GM23338 (cell line): ENCODE results near the gene SLC13A3. TPM values are rescaled to one million over a fixed set of nuclear protein-coding genes. Genes with fewer than 3 reads are reported as not detected.

ENCODE experiments used
- ATAC-seq: fragments of 200-7000 bp; cut with Tn5 transposase; 3 replicates; pipeline ENCODE4 v1.9.1; 2020
- DNase-seq: peaks from one replicate; pipeline ENCODE4 v3.0.0-alpha.2; 2015; ENCODE audit warnings: low spot score
- H2AFZ ChIP-seq: fragments of 200-600 bp; sonication (generic); 2 replicates; pipeline ENCODE4 v1.8.0; 2016; ENCODE audit warnings: antibody characterized with exemption, mild to moderate bottlenecking, moderate library complexity
- H3F3A ChIP-seq: fragments of 200-600 bp; sonication (generic); replicated peaks from 2 replicates; pipeline ENCODE4 v1.8.0; 2017; ENCODE audit warnings: antibody characterized with exemption, mixed run types, low read depth
- H3K27ac ChIP-seq: fragments of 200-600 bp; sonication (generic); 2 replicates; pipeline ENCODE4 v1.6.1; 2016; ENCODE audit warnings: low read depth
- H3K27me3 ChIP-seq: fragments of 200-600 bp; sonication (generic); 2 replicates; pipeline ENCODE4 v1.8.0; 2016; ENCODE audit warnings: mild to moderate bottlenecking, mixed run types, moderate library complexity; ENCODE audit not compliant: insufficient read depth
- H3K36me3 ChIP-seq: fragments of 200-600 bp; sonication (generic); 2 replicates; pipeline ENCODE4 v1.8.0; 2016; ENCODE audit warnings: mild to moderate bottlenecking; ENCODE audit not compliant: insufficient read depth
- H3K4me1 ChIP-seq: fragments of 200-600 bp; sonication (generic); 2 replicates; pipeline ENCODE4 v1.8.0; 2016; ENCODE audit warnings: mild to moderate bottlenecking, moderate library complexity; ENCODE audit not compliant: insufficient read depth
- H3K4me2 ChIP-seq: fragments of 200-600 bp; sonication (generic); 2 replicates; pipeline ENCODE4 v1.7.1; 2017; ENCODE audit warnings: mixed run types
- H3K4me3 ChIP-seq: fragments of 200-600 bp; sonication (generic); 2 replicates; pipeline ENCODE4 v1.6.1; 2016; ENCODE audit warnings: mixed run types
- H3K79me2 ChIP-seq: fragments of 200-600 bp; sonication (generic); replicated peaks from 2 replicates; pipeline ENCODE4 v1.8.0; 2017; ENCODE audit warnings: mild to moderate bottlenecking; ENCODE audit not compliant: insufficient read depth
- H3K9me2 ChIP-seq: fragments of 200-600 bp; sonication (generic); 2 replicates; pipeline ENCODE4 v1.8.0; 2017; ENCODE audit not compliant: insufficient read depth
- H4K20me1 ChIP-seq: fragments of 200-600 bp; sonication (generic); replicated peaks from 2 replicates; pipeline ENCODE4 v1.8.0; 2017; ENCODE audit warnings: mild to moderate bottlenecking; ENCODE audit not compliant: insufficient read depth
- H3K27ac Mint-ChIP-seq: 2 replicates; pipeline ENCODE4 v1.8.0; 2020; ENCODE audit warnings: inconsistent platforms, mild to moderate bottlenecking, moderate library complexity, mixed read lengths
- H3K27me3 Mint-ChIP-seq: 3 replicates; pipeline ENCODE4 v1.8.0; 2022; ENCODE audit warnings: low read depth, mild to moderate bottlenecking, moderate library complexity, mixed read lengths, inconsistent platforms; ENCODE audit not compliant: insufficient read depth, poor library complexity
- H3K36me3 Mint-ChIP-seq: 3 replicates; pipeline ENCODE4 v1.8.0; 2021; ENCODE audit warnings: low read depth, mild to moderate bottlenecking, inconsistent platforms, moderate library complexity, mixed read lengths
- H3K4me1 Mint-ChIP-seq: 3 replicates; pipeline ENCODE4 v1.8.0; 2020; ENCODE audit warnings: mild to moderate bottlenecking, inconsistent platforms, mixed read lengths
- H3K4me3 Mint-ChIP-seq: 3 replicates; pipeline ENCODE4 v1.8.0; 2021; ENCODE audit warnings: moderate library complexity, mild to moderate bottlenecking, inconsistent platforms, mixed read lengths
- H3K9me3 Mint-ChIP-seq: 3 replicates; pipeline ENCODE4 v1.8.0; 2020; ENCODE audit warnings: moderate library complexity, mild to moderate bottlenecking, inconsistent platforms, mixed read lengths
- CREB1 ChIP-seq: fragments of 250-450 bp; sonication (Bioruptor Pico); IDR thresholded peaks from 2 replicates; pipeline ENCODE4 v1.5.0; 2020; ENCODE audit warnings: low read depth, mild to moderate bottlenecking, moderate library complexity
- EZH2phosphoT487 ChIP-seq: fragments of 200-600 bp; sonication (generic); IDR thresholded peaks from one replicate; pipeline ENCODE4 v1.8.1; 2018; ENCODE audit warnings: antibody characterized with exemption; ENCODE audit not compliant: unreplicated experiment
- JUNB ChIP-seq: IDR thresholded peaks from one replicate; pipeline ENCODE4 v1.6.1; 2016; ENCODE audit warnings: antibody characterized with exemption; ENCODE audit not compliant: unreplicated experiment
- NANOG ChIP-seq: IDR thresholded peaks from 2 replicates; pipeline ENCODE4 v1.6.1; 2016; ENCODE audit warnings: antibody characterized with exemption, borderline replicate concordance
- POLR2AphosphoS5 ChIP-seq: IDR thresholded peaks from 2 replicates; pipeline ENCODE4 v1.6.1; 2016; ENCODE audit warnings: antibody characterized with exemption, low read depth
- ZNF331 ChIP-seq: fragments of 250-450 bp; sonication (Bioruptor Pico); IDR thresholded peaks from 2 replicates; pipeline ENCODE4 v1.5.0; 2020; ENCODE audit warnings: low read depth, mild to moderate bottlenecking, moderate library complexity
- polyA plus RNA-seq: library from polyadenylated mRNA; unstranded; fragments of >200 nt; fragmentation: Nextera tagmentation; extraction: Ambion mirVana; gene quantifications from 2 replicates; pipeline ENCODE4 v1.2.1, GENCODE V29; 2016
- total RNA-seq: library from RNA; depleted of rRNA; stranded (reverse); fragments of >200 nt; shearing (Covaris generic); gene quantifications from 2 replicates; pipeline ENCODE4 v1.2.3, GENCODE V29; 2014
- TF ChIP-seq, protein P1 (sequence below): IDR thresholded peaks from one replicate; pipeline ENCODE4 v1.6.1; 2018; ENCODE audit warnings: antibody characterized with exemption; ENCODE audit not compliant: unreplicated experiment
- TF ChIP-seq, protein P2 (sequence below), 2 experiments: fragments of 200-600 bp in 1 of 2; sonication (generic) in 1 of 2; conservative IDR thresholded peaks; 2 replicates each; pipeline versions ENCODE4 v1.5.1 to v1.6.1; 2016 to 2017; ENCODE audit warnings: antibody characterized with exemption in 2 of 2, low read depth in 2 of 2, mild to moderate bottlenecking in 2 of 2, moderate library complexity in 1 of 2
- TF ChIP-seq, protein P3 (sequence below): fragments of 250-450 bp; sonication (Bioruptor Pico); IDR thresholded peaks from 2 replicates; pipeline ENCODE4 v1.5.0; 2020; ENCODE audit warnings: mild to moderate bottlenecking, moderate library complexity

SLC13A3 gene
- total and polyA plus RNA-seq, 2 experiments from 2014 or later = 8.6 to 9.1 TPM

DNA sequence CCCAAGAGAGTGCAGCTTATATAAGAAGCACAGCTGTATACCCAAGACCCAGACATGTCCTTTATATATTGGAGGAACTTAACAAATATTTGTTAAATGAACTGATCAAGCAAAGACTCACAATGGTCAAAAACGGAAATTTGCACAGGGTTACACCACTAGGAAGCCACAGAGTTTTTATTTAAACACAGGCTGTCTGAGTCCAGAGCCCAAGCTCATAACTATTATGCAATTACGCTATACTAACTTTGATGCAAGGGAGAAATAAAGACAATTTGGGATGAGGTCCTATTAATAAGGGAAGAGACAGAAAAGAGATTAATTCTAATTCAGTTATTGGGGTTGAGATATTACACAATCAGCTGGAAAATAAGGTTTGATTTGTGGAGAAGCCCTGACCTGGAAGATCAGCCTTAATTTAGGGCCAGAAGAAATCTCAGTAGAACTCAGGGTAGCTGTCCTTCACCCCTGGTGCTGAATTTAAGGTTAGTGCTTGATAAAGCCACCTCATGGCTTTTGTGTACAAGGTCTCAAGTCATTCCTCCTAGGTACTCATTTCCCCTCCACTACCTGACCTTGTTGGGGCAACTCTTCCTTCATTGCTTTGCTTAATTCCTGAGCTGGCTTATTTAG is 127.4 kb downstream of the SLC13A3 start (continued):
- TF ChIP-seq, protein P1, sequence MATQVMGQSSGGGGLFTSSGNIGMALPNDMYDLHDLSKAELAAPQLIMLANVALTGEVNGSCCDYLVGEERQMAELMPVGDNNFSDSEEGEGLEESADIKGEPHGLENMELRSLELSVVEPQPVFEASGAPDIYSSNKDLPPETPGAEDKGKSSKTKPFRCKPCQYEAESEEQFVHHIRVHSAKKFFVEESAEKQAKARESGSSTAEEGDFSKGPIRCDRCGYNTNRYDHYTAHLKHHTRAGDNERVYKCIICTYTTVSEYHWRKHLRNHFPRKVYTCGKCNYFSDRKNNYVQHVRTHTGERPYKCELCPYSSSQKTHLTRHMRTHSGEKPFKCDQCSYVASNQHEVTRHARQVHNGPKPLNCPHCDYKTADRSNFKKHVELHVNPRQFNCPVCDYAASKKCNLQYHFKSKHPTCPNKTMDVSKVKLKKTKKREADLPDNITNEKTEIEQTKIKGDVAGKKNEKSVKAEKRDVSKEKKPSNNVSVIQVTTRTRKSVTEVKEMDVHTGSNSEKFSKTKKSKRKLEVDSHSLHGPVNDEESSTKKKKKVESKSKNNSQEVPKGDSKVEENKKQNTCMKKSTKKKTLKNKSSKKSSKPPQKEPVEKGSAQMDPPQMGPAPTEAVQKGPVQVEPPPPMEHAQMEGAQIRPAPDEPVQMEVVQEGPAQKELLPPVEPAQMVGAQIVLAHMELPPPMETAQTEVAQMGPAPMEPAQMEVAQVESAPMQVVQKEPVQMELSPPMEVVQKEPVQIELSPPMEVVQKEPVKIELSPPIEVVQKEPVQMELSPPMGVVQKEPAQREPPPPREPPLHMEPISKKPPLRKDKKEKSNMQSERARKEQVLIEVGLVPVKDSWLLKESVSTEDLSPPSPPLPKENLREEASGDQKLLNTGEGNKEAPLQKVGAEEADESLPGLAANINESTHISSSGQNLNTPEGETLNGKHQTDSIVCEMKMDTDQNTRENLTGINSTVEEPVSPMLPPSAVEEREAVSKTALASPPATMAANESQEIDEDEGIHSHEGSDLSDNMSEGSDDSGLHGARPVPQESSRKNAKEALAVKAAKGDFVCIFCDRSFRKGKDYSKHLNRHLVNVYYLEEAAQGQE = peak; percentile 86

DNA sequence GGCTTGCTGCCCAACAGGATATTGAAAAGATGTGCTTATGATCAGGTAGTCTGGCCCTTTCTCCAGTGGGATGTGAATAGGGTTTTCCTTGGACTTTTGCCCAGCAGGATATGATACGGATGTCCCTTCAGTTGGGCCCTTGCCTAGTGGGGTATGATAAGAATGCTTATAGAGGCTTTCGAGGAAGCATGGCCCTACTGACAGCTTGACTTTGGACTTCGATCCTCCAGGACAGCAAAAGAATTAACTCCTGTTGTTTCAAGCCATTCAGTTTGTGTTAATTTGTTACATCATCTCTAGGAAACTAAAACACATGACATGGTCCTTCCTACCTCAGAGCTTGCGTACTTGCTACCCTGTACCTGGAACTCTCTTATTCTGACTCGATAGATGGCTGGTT is 128.2 kb downstream of the SLC13A3 start:
- H3K4me1 ChIP-seq = no peaks in the 10 kb centered on the region
- Mint-ChIP-seq H3K4me1 (no peaks in the 10 kb centered on the region; the same call in 2 of the 3 replicates), H3K36me3 (no peaks in the 10 kb centered on the region), H3K9me3 (no peaks in the 10 kb centered on the region), H3K27me3 (no peaks in the 10 kb centered on the region), H3K27ac (no peak overlapping the region), H3K4me3 (no peak overlapping the region)
- H3K79me2 ChIP-seq = no peaks in the 10 kb centered on the region
- H3K4me3 ChIP-seq = no peak overlapping the region
- H3K4me2 ChIP-seq = no peak overlapping the region
- H3F3A ChIP-seq = no peaks in the 10 kb centered on the region
- H3K27me3 ChIP-seq = no peaks in the 10 kb centered on the region
- no peaks in the 10 kb centered on the region for H3K9me2 ChIP-seq
- H3K36me3 ChIP-seq = no peaks in the 10 kb centered on the region
- H4K20me1 ChIP-seq = no peaks in the 10 kb centered on the region
- no peak overlapping the region for H3K27ac ChIP-seq
- ATAC-seq (no peak), DNase-seq (no peak)
- H2AFZ ChIP-seq = no peak overlapping the region
- no peak for TF ChIP-seq ZNF331 (CRISPR knock-in tag)
- TF ChIP-seq, protein P2, sequence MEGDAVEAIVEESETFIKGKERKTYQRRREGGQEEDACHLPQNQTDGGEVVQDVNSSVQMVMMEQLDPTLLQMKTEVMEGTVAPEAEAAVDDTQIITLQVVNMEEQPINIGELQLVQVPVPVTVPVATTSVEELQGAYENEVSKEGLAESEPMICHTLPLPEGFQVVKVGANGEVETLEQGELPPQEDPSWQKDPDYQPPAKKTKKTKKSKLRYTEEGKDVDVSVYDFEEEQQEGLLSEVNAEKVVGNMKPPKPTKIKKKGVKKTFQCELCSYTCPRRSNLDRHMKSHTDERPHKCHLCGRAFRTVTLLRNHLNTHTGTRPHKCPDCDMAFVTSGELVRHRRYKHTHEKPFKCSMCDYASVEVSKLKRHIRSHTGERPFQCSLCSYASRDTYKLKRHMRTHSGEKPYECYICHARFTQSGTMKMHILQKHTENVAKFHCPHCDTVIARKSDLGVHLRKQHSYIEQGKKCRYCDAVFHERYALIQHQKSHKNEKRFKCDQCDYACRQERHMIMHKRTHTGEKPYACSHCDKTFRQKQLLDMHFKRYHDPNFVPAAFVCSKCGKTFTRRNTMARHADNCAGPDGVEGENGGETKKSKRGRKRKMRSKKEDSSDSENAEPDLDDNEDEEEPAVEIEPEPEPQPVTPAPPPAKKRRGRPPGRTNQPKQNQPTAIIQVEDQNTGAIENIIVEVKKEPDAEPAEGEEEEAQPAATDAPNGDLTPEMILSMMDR (conservative IDR thresholded peaks at IDR 0.05; ENCODE audit: low read depth in 2 of 2) = no peak
- TF ChIP-seq NANOG = no peak
- TF ChIP-seq JUNB = no peak
- no peak for TF ChIP-seq EZH2phosphoT487
- TF ChIP-seq CREB1 (CRISPR knock-in tag) = no peak
- TF ChIP-seq, protein P3, sequence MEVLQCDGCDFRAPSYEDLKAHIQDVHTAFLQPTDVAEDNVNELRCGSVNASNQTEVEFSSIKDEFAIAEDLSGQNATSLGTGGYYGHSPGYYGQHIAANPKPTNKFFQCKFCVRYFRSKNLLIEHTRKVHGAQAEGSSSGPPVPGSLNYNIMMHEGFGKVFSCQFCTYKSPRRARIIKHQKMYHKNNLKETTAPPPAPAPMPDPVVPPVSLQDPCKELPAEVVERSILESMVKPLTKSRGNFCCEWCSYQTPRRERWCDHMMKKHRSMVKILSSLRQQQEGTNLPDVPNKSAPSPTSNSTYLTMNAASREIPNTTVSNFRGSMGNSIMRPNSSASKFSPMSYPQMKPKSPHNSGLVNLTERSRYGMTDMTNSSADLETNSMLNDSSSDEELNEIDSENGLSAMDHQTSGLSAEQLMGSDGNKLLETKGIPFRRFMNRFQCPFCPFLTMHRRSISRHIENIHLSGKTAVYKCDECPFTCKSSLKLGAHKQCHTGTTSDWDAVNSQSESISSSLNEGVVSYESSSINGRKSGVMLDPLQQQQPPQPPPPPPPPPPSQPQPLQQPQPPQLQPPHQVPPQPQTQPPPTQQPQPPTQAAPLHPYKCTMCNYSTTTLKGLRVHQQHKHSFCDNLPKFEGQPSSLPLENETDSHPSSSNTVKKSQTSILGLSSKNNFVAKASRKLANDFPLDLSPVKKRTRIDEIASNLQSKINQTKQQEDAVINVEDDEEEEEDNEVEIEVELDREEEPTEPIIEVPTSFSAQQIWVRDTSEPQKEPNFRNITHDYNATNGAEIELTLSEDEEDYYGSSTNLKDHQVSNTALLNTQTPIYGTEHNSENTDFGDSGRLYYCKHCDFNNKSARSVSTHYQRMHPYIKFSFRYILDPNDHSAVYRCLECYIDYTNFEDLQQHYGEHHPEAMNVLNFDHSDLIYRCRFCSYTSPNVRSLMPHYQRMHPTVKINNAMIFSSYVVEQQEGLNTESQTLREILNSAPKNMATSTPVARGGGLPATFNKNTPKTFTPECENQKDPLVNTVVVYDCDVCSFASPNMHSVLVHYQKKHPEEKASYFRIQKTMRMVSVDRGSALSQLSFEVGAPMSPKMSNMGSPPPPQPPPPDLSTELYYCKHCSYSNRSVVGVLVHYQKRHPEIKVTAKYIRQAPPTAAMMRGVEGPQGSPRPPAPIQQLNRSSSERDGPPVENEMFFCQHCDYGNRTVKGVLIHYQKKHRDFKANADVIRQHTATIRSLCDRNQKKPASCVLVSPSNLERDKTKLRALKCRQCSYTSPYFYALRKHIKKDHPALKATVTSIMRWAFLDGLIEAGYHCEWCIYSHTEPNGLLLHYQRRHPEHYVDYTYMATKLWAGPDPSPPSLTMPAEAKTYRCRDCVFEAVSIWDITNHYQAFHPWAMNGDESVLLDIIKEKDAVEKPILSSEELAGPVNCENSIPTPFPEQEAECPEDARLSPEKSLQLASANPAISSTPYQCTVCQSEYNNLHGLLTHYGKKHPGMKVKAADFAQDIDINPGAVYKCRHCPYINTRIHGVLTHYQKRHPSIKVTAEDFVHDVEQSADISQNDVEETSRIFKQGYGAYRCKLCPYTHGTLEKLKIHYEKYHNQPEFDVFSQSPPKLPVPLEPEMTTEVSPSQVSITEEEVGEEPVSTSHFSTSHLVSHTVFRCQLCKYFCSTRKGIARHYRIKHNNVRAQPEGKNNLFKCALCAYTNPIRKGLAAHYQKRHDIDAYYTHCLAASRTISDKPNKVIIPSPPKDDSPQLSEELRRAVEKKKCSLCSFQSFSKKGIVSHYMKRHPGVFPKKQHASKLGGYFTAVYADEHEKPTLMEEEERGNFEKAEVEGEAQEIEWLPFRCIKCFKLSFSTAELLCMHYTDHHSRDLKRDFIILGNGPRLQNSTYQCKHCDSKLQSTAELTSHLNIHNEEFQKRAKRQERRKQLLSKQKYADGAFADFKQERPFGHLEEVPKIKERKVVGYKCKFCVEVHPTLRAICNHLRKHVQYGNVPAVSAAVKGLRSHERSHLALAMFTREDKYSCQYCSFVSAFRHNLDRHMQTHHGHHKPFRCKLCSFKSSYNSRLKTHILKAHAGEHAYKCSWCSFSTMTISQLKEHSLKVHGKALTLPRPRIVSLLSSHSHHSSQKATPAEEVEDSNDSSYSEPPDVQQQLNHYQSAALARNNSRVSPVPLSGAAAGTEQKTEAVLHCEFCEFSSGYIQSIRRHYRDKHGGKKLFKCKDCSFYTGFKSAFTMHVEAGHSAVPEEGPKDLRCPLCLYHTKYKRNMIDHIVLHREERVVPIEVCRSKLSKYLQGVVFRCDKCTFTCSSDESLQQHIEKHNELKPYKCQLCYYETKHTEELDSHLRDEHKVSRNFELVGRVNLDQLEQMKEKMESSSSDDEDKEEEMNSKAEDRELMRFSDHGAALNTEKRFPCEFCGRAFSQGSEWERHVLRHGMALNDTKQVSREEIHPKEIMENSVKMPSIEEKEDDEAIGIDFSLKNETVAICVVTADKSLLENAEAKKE (CRISPR knock-in tag) = no peak
- no peak for TF ChIP-seq POLR2AphosphoS5
- TF ChIP-seq, protein P1 = no peak
